C4-2B (cell line): ENCODE measurements around the gene HECTD1.
A peak's percentile ranks its signal among the peaks of the same experiment; 100 is the strongest.
"Not testable (repeated sequence)": the region's sequence is repeated elsewhere in the genome, so short reads cannot be mapped to it uniquely, and the experiment has no call there.

Experiments
- H3K27ac ChIP-seq: fragments of 450-650 bp; 2 replicates; pipeline ENCODE4 v1.5.1; 2017
- CTCF ChIP-seq: fragments of 450-650 bp; conservative IDR thresholded peaks from 2 replicates; pipeline ENCODE4 v1.5.1; 2017; ENCODE audit warnings: mild to moderate bottlenecking
- ZFX ChIP-seq: fragments of 450-650 bp; IDR thresholded peaks from 2 replicates; pipeline ENCODE4 v1.6.1; 2017

The HECTD1 gene

DNA sequence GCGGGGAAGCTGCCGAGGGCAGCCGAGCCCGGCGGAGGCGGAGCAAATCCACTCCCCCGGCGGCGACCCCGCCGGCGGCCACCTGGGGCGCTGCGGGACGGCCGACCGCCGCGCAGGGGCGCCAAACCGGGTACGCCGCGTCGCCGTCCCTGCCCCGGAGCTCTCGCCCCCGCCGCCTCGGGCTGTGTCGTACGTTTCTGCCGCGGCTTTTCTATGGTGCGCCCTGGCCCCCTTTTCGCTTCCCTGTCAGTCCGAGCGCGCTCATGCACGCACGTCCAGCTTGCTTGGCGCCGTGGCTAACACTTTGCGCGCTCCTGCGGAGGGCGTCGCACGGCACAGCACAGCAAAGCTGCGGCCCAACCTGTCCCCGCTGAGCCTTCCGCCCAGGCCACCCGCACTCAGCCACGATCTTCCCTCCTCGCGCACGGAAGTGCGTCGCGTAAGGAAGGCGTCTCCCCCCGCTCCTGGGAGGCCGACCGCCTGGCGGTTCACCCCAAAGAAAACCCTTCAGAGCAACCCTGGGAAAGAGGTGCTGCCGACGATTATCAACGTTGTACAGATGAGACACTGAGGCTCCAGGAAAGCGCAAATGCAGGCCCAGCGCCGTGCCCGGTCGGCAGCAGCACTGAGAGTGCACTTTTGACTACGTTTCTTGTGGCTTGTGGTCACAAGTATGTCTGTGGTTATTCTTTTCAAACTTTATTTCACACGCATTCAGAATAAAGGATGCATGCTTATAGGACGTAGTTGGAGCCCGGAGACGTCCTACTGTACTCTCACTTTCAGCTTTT is at the start of gene HECTD1:
Gene HECTD1, minus strand, starts transcription at position 39 of the 791 bp plus-strand sequence. CDS start 1,857 bp downstream, outside the sequence.
- peak within 1 kb of the TSS; percentile 99 for H3K27ac ChIP-seq
- TF ChIP-seq CTCF, result peak; percentile 97
- no peak for TF ChIP-seq ZFX

DNA sequence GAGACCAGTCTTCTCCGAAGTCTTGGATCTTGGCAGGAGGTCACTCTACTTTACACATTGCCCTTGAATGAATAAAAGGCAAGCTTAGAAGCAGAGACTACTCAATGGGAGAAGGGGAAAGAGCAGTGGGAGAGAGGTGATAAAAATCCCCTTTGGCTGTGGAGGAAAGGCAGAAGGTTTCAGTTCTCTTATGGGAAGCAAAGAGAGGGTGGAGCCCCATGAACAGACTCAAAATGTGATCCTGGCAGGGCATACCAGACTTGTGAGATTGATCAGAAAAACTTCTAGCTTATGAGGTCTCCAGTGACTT is 49.6 kb upstream of the HECTD1 start:
- TF ChIP-seq ZFX, result no peak
- TF ChIP-seq CTCF, result no peak
- H3K27ac ChIP-seq, result no peak overlapping the region

DNA sequence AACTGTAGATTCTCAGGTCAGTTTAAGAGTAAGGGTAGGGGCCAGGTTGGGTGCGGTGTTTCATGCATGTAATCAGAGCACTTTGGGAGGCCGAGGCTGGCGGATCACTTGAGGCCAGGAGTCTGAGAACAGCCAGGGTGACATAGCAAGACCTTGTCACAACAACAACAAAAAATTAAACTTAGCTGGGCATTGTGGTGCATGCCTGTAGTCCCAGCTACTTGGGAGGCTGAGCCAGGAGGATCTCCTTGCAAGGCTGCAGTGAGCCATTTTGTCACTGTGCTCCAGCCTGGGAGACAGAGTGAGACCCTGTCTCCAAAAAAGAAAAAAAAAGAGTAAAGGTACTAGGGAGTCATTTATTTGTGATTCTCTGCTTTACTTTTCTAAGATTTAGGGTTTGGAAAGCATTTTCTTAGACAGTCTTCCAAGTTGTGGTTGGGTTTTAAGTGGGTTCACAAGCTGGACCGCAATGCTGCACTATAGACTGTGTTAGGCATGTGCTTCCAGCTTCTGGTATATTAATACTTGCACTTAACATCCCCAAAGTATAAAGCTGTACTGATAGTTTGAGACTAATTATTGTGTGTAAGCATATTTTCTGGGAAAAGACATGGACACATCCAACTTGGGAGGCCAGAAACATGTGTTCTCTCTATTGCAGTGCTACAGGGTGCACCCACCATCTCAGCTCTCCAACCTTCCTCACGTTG is 49.1 kb upstream of the HECTD1 start:
- no peak for TF ChIP-seq CTCF
- TF ChIP-seq ZFX, result no peak
- H3K27ac ChIP-seq, result no peak overlapping the region

DNA sequence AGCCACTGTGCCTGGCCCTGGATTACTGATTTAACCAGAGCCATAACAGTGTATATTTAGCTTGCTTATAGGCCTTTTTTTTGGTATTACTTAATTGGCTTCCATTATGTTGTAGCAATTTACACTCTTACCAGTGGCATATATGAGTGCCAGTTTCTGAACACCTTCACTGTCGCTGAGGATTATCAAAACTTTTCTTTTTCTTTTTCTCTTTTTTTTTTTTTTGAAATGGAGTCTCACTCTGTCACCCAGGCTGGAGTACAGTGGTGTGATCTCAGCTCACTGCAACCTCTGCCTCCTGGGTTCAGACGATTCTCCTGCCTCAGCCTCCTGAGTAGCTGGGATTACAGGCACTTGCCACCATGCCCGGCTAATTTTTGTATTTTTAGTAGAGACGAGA is 48.3 kb upstream of the HECTD1 start:
- H3K27ac ChIP-seq, result not testable (repeated sequence)

- no peak overlapping the region for H3K27ac ChIP-seq
Observed at GRCh38 chr14:31255286-31255685, 47.7 kb upstream of the HECTD1 start.

DNA sequence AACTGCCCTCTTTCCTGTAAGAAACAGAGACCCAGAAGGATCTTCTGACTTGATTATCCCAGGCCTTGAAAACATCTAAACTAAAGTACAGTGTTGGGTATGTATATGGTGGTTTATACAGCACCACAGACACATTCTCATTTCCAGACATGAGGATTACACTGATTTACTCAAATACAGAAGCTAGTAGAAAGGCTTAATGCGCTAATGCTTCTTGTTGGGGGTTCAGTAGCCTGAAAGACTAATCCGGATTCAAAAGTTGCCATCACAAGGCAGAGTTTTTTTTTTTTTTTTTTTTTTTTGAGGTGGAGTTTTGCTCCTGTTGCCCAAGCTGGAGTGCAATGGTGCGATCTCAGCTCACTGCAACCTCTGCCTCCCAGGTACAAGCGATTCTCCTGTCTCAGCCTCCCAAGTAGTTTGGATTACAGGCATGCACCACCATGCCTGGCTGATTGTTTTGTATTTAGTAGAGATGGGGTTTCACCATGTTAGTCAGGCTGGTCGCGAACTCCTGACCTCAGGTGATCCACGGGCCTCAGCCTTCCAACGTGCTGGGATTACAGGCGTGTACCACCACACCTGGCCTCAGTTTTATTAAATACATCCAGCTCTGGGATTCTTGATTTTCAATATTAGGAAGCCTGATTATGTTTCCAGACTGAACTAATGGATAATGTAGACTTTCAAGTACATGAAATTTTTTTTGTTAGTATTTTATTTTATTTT is 46.3 kb upstream of the HECTD1 start:
- TF ChIP-seq ZFX (no peak), CTCF (no peak)
- no peak overlapping the region for H3K27ac ChIP-seq

More at GRCh38 chr14:31255286-31255685, 47.7 kb upstream of the HECTD1 start:
- no peak for TF ChIP-seq ZFX
- TF ChIP-seq CTCF, result no peak

DNA sequence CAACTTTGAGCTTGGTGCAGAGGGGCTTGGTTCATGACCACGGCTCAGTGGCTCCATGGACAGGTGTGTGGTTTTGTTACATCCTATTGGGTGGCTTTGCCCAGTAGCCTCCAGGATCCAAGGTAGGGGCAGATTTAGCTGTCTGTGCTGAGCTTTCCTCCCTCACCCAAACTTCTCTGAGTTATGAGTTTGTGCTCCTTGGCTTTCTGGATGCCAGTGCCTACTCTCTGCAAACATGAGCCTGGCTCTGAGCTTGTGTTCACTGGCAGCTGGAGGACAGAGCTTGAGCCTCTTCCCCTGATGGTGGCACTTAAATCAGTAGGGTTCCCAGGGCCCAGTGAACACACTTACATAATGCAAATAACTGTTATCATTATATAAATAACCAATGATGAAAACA is 45.3 kb upstream of the HECTD1 start:
- H3K27ac ChIP-seq, result no peak overlapping the region
- TF ChIP-seq ZFX (no peak), CTCF (no peak)
